OCI-LY1 (cell line): ENCODE results near the gene RARRES2.

Source experiments
- H2AFZ ChIP-seq: fragments of 200-600 bp; sonication (generic), shearing (Covaris generic); 2 replicates; pipeline ENCODE4 v1.6.0; 2014; ENCODE audit warnings: antibody characterized with exemption, mild to moderate bottlenecking, low read length
- H3F3A ChIP-seq: fragments of 200-600 bp; sonication (generic), shearing (Covaris generic); 2 replicates; pipeline ENCODE4 v1.6.0; 2014; ENCODE audit warnings: mild to moderate bottlenecking, antibody characterized with exemption, low read length, moderate library complexity; ENCODE audit not compliant: insufficient read depth
- H3K27ac ChIP-seq: fragments of 200-600 bp; sonication (generic); 2 replicates; pipeline ENCODE4 v1.5.1; 2014; ENCODE audit warnings: low read length, mixed run types, mild to moderate bottlenecking, low read depth; ENCODE audit not compliant: poor library complexity, severe bottlenecking
- H3K27me3 ChIP-seq: fragments of 200-600 bp; sonication (generic); 2 replicates; pipeline ENCODE4 v1.6.0; 2014; ENCODE audit warnings: antibody characterized with exemption, mild to moderate bottlenecking, low read length, moderate library complexity; ENCODE audit not compliant: insufficient read depth
- H3K36me3 ChIP-seq: fragments of 200-600 bp; sonication (generic); 2 replicates; pipeline ENCODE4 v1.6.1; 2014; ENCODE audit warnings: mild to moderate bottlenecking, antibody characterized with exemption, low read length, moderate library complexity, mixed read lengths; ENCODE audit not compliant: insufficient read depth
- H3K4me1 ChIP-seq: fragments of 200-600 bp; sonication (generic); 2 replicates; pipeline ENCODE4 v1.5.1; 2014; ENCODE audit warnings: mild to moderate bottlenecking, low read length, moderate library complexity; ENCODE audit not compliant: insufficient read depth, severe bottlenecking
- H3K4me2 ChIP-seq: fragments of 200-600 bp; sonication (generic), shearing (Covaris generic); 2 replicates; pipeline ENCODE4 v1.6.1; 2014; ENCODE audit warnings: low read length
- H3K4me3 ChIP-seq: fragments of 200-600 bp; sonication (generic); 2 replicates; pipeline ENCODE4 v1.5.1; 2014; ENCODE audit warnings: low read length, low read depth, mild to moderate bottlenecking, mixed read lengths; ENCODE audit not compliant: poor library complexity, severe bottlenecking
- H3K79me2 ChIP-seq: fragments of 200-600 bp; shearing (Covaris generic); 2 replicates; pipeline ENCODE4 v1.6.1; 2016; ENCODE audit warnings: mixed run types, low read length, mixed read lengths; ENCODE audit not compliant: insufficient read depth
- H3K9ac ChIP-seq: fragments of 200-600 bp; sonication (generic), shearing (Covaris generic); 2 replicates; pipeline ENCODE4 v1.6.1; 2014; ENCODE audit warnings: mild to moderate bottlenecking, low read length, mixed read lengths
- H3K9me2 ChIP-seq: fragments of 200-600 bp; sonication (generic), shearing (Covaris generic); 2 replicates; pipeline ENCODE4 v1.6.1; 2014; ENCODE audit warnings: low read depth, mild to moderate bottlenecking, low read length, mixed read lengths
- H3K9me3 ChIP-seq: fragments of 200-600 bp; shearing (Covaris generic); 2 replicates; pipeline ENCODE4 v1.6.1; 2014; ENCODE audit warnings: low read length, mixed read lengths
- H4K20me1 ChIP-seq: fragments of 200-600 bp; sonication (generic), shearing (Covaris generic); 2 replicates; pipeline ENCODE4 v1.6.0; 2016; ENCODE audit warnings: mild to moderate bottlenecking, low read length; ENCODE audit not compliant: insufficient read depth
- EZH2 ChIP-seq: fragments of 200-600 bp; sonication (generic), shearing (Covaris generic); IDR thresholded peaks from 2 replicates; pipeline ENCODE4 v1.8.0; 2017; ENCODE audit warnings: borderline replicate concordance, mixed run types, mild to moderate bottlenecking, antibody characterized with exemption, low read length, moderate library complexity, mixed read lengths
- TF ChIP-seq, protein P1 (sequence below): fragments of 200-600 bp; sonication (generic), shearing (Covaris generic); IDR thresholded peaks from 2 replicates; pipeline ENCODE4 v1.5.1; 2017; ENCODE audit warnings: mild to moderate bottlenecking, antibody characterized with exemption, low read length, moderate library complexity, mixed read lengths

The RARRES2 gene

GRCh38 chr7:150340875-150341262 is 560 bp downstream of the RARRES2 start:
- Histone ChIP-seq H3K9me2 (no peaks in the 10 kb centered on the region), H3F3A (no peaks in the 10 kb centered on the region), H3K79me2 (no peaks in the 10 kb centered on the region), H3K9ac (no peak overlapping the region), H3K36me3 (no peaks in the 10 kb centered on the region; the same call in 1 of the 2 replicates), H3K4me1 (no peaks in the 10 kb centered on the region), H3K27ac (no peak overlapping the region), H3K9me3 (peaks cover 11% of the 10 kb centered on the region), H2AFZ (no peak overlapping the region), H4K20me1 (no peaks in the 10 kb centered on the region), H3K4me3 (no peak overlapping the region), H3K27me3 (peaks cover 7% of the 10 kb centered on the region; the same call in 1 of the 2 replicates), H3K4me2 (no peak overlapping the region)
- TF ChIP-seq EZH2, result no peak
- TF ChIP-seq, protein P1, sequence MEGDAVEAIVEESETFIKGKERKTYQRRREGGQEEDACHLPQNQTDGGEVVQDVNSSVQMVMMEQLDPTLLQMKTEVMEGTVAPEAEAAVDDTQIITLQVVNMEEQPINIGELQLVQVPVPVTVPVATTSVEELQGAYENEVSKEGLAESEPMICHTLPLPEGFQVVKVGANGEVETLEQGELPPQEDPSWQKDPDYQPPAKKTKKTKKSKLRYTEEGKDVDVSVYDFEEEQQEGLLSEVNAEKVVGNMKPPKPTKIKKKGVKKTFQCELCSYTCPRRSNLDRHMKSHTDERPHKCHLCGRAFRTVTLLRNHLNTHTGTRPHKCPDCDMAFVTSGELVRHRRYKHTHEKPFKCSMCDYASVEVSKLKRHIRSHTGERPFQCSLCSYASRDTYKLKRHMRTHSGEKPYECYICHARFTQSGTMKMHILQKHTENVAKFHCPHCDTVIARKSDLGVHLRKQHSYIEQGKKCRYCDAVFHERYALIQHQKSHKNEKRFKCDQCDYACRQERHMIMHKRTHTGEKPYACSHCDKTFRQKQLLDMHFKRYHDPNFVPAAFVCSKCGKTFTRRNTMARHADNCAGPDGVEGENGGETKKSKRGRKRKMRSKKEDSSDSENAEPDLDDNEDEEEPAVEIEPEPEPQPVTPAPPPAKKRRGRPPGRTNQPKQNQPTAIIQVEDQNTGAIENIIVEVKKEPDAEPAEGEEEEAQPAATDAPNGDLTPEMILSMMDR, result no peak

GRCh38 chr7:150340024-150340749 is 1.2 kb downstream of the RARRES2 start:
- Histone ChIP-seq H3K36me3 (no peaks in the 10 kb centered on the region; the same call in 1 of the 2 replicates), H3K9me2 (no peaks in the 10 kb centered on the region), H3K4me2 (no peak overlapping the region), H3K27ac (no peak overlapping the region), H3K9me3 (peaks cover 11% of the 10 kb centered on the region), H2AFZ (no peak overlapping the region), H4K20me1 (no peaks in the 10 kb centered on the region), H3K4me3 (no peak overlapping the region), H3F3A (no peaks in the 10 kb centered on the region), H3K9ac (no peak overlapping the region), H3K27me3 (peaks cover 7% of the 10 kb centered on the region; the same call in 1 of the 2 replicates), H3K79me2 (no peaks in the 10 kb centered on the region), H3K4me1 (no peaks in the 10 kb centered on the region)
- TF ChIP-seq, protein P1, result no peak
- no peak for TF ChIP-seq EZH2

DNA sequence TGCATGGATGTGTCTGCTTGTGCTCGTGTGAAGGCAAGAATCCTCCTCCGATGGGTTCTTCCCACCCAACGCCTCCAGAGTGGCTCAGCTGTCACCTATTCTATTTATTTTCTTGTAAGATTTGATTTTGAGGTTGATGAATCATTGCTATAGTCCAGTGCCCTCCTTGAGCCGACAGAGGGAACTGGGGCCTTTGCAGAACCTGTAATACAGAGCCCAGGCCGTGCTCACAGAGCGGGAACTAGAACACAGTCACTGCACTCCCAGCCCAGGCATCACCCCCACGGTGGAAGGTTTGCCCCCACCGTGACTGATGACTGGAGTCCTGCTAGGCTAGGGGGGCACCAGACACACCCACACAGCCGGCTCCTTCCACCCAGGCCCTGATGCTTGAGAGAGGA is 2.0 kb downstream of the RARRES2 start:
- no peak overlapping the region for H3K4me2 ChIP-seq
- no peak overlapping the region for H3K27ac ChIP-seq
- no peaks in the 10 kb centered on the region for H3K4me1 ChIP-seq
- peaks cover 7% of the 10 kb centered on the region; the same call in 1 of the 2 replicates for H3K27me3 ChIP-seq
- H2AFZ ChIP-seq, result no peak overlapping the region
- no peak overlapping the region for H3K9ac ChIP-seq
- H3F3A ChIP-seq, result no peaks in the 10 kb centered on the region
- no peaks in the 10 kb centered on the region for H3K79me2 ChIP-seq
- H3K36me3 ChIP-seq, result no peaks in the 10 kb centered on the region; the same call in 1 of the 2 replicates
- no peaks in the 10 kb centered on the region for H4K20me1 ChIP-seq
- no peak overlapping the region for H3K4me3 ChIP-seq
- peaks cover 6% of the 10 kb centered on the region; the same call in 1 of the 2 replicates for H3K9me3 ChIP-seq
- H3K9me2 ChIP-seq, result no peaks in the 10 kb centered on the region
- no peak for TF ChIP-seq EZH2
- TF ChIP-seq, protein P1, result no peak
